ENCODE data around the gene MAD1L1. TPM values are rescaled to one million over a fixed set of nuclear protein-coding genes. Genes with fewer than 3 reads are reported as not detected.
"Not testable (repeated sequence)": the region's sequence is repeated elsewhere in the genome, so short reads cannot be mapped to it uniquely, and the experiment has no call there.

MAD1L1 gene
- total RNA-seq, 1 donor from 2014 or later = 55.0 TPM

DNA sequence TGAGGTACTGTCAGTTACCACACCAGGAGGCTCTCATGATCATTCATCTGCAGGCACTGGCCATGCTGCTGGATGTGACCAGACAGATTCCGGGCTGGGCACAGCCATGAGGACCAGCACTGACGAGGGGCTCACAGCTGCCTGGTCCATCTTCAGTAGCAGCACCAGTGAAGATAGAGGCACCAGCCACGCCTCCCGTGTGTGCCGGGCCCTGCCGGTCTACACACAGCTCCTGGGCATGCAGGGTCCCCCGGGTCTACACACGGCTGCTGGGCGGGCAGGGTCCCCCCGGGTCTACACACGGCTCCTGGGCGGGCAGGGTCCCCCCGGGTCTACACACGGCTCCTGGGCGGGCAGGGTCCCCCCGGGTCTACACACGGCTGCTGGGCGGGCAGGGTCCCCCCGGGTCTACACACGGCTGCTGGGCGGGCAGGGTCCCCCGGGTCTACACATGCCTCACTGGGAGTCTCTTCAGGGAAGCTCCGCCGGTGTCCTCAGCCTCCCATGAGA lies 236.8 kb downstream of the MAD1L1 start:
- H3K27ac Mint-ChIP-seq; H3K4me3 Mint-ChIP-seq (ENCODE audit: low read depth); DNase-seq (ENCODE audit: low spot score); H3K36me3 Mint-ChIP-seq (ENCODE audit: low read depth); H3K4me1 Mint-ChIP-seq (ENCODE audit: low read depth); H3K9me3 Mint-ChIP-seq; H3K27me3 Mint-ChIP-seq (ENCODE audit: low read depth); intact Hi-C loops (cut with micrococcal nuclease): not testable (repeated sequence)

GRCh38 chr7:1995426-1995825 lies 237.3 kb downstream of the MAD1L1 start:
- no peaks in the 10 kb centered on the region for H3K9me3 Mint-ChIP-seq
- H3K36me3 Mint-ChIP-seq (ENCODE audit: low read depth) = no peaks in the 10 kb centered on the region
- H3K27ac Mint-ChIP-seq = no peak overlapping the region
- H3K27me3 Mint-ChIP-seq (ENCODE audit: low read depth) = no peaks in the 10 kb centered on the region
- no peak for DNase-seq (ENCODE audit: low spot score)
- peaks cover 1% of the 10 kb centered on the region for H3K4me1 Mint-ChIP-seq (ENCODE audit: low read depth)
- H3K4me3 Mint-ChIP-seq (ENCODE audit: low read depth) = no peak overlapping the region
- intact Hi-C loops (cut with micrococcal nuclease) = no loop called here

DNA sequence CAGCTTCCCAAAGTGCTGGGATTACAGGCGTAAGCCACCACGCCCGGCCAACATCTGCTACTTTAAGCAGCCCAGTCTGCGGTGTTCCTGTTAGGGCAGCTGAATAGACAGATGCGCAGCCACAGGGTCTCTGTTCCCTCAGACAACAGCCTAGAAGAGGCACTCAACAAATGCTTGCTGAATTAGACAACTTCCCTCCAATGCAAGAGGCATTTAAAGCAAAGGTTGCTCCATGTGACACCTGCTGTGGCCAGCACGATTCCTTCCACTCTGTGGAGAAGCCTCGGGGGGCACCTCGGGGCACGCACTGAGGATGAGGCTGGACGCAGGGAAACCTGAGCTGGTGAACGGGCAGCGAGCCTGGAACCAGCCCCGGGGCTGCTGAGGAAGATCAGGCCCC lies 237.8 kb downstream of the MAD1L1 start:
- no peak for DNase-seq (ENCODE audit: low spot score)
- no peaks in the 10 kb centered on the region for H3K9me3 Mint-ChIP-seq
- intact Hi-C loops (cut with micrococcal nuclease) = no loop called here
- H3K4me1 Mint-ChIP-seq (ENCODE audit: low read depth) = peaks cover 1% of the 10 kb centered on the region
- no peak overlapping the region for H3K4me3 Mint-ChIP-seq (ENCODE audit: low read depth)
- H3K36me3 Mint-ChIP-seq (ENCODE audit: low read depth) = no peaks in the 10 kb centered on the region
- H3K27ac Mint-ChIP-seq = no peak overlapping the region
- H3K27me3 Mint-ChIP-seq (ENCODE audit: low read depth) = no peaks in the 10 kb centered on the region

DNA sequence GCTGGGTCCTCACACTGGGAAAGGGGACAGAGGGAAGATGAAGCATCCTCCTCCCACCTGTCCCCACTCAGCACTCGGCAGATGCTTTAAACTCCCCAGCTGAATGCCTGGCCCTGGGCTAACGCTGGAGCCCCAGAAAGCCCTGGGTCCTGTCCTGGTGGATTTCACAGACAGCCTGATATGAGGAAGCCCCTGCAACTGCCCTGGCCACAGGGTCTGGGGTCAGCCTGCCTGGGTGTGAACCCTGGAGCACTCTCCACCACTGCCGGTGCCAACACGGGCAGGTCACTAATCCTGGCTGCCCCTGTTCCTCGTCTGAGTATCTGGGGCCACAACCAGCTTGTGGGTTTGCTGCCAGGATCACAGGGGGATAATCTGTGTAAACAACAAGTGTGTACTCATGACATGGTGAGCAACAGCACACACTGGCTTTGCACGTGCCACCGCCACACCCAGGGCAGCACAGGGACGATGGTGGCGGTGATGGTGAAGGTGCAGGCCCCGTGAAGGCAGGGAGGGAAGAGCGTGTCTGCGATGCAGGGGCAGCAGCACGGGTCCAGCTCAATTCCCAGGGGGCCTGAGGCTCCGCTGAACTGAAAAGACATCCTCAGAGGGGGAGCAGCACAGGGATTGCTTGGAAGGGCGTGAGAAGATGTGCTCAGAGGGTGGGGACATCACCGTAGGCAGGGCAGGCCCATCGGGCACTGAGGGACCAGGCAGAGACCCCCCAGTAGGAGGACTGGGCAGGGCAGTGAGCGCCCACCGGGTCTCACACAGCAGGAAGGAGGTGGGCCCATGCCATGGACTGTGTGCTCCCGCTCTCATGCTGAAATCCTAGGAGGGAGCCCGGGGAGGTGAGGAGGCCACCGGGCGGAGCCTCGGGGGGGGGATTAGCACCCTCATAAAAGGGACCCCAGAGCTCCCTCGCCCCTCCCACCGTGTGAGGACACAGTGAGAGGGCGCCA lies 238.7 kb downstream of the MAD1L1 start:
- intact Hi-C loops (cut with micrococcal nuclease) = no loop called here
- H3K27ac Mint-ChIP-seq = no peak overlapping the region
- H3K9me3 Mint-ChIP-seq = no peaks in the 10 kb centered on the region
- peaks cover 1% of the 10 kb centered on the region for H3K4me1 Mint-ChIP-seq (ENCODE audit: low read depth)
- no peaks in the 10 kb centered on the region for H3K36me3 Mint-ChIP-seq (ENCODE audit: low read depth)
- no peaks in the 10 kb centered on the region for H3K27me3 Mint-ChIP-seq (ENCODE audit: low read depth)
- H3K4me3 Mint-ChIP-seq (ENCODE audit: low read depth) = no peak overlapping the region
- no peak for DNase-seq (ENCODE audit: low spot score)

GRCh38 chr7:1993031-1993695 lies 239.6 kb downstream of the MAD1L1 start:
- DNase-seq (ENCODE audit: low spot score) = no peak

GRCh38 chr7:1992554-1992953 lies 240.2 kb downstream of the MAD1L1 start:
- no peak for DNase-seq (ENCODE audit: low spot score)
- Mint-ChIP-seq H3K27ac (no peak overlapping the region), H3K36me3 (ENCODE audit: low read depth) (no peaks in the 10 kb centered on the region), H3K9me3 (no peaks in the 10 kb centered on the region), H3K4me1 (ENCODE audit: low read depth) (peaks cover 5% of the 10 kb centered on the region), H3K4me3 (ENCODE audit: low read depth) (no peak overlapping the region), H3K27me3 (ENCODE audit: low read depth) (no peaks in the 10 kb centered on the region)
- intact Hi-C loops (cut with micrococcal nuclease) = no loop called here

More at GRCh38 chr7:1993031-1993695, 239.6 kb downstream of the MAD1L1 start:
- Mint-ChIP-seq H3K36me3 (ENCODE audit: low read depth) (no peaks in the 10 kb centered on the region), H3K27ac (no peak overlapping the region), H3K9me3 (no peaks in the 10 kb centered on the region), H3K4me3 (ENCODE audit: low read depth) (no peak overlapping the region), H3K4me1 (ENCODE audit: low read depth) (peaks cover 1% of the 10 kb centered on the region), H3K27me3 (ENCODE audit: low read depth) (no peaks in the 10 kb centered on the region)
- intact Hi-C loops (cut with micrococcal nuclease) = no loop called here

DNA sequence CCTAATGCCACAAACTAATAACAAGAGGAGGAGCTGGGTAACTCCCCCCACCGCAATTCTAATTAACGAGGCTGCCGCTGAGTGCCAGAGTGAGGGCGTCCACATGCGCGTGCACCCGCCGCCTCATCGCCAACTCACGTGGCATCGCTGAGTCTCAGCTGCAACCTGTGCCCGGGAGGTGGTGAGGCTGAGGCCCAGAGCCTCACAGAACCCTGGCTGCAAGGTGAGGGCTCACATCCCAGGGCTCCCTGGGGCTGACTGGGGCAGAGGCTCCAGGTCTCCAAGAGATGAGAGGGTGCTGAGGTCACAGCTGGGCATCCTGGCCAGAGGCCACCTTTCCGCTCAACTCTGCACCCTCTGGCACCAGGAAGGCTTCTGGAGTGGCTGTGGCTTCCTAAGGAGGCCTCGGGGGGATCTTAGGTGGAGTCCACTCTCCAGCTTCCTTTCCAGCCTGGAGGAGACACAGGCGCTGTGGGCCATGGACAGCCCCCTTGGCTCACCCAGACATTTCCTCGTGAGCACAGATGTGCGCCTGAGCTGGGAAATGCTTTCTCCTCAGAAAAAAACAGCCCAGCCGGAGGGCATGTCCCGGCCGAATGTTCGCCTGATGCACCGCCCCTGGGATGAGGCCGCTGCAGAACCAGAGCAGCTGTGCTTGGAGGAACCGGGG lies 242.6 kb downstream of the MAD1L1 start:
- intact Hi-C loops (cut with micrococcal nuclease) = no loop called here
- H3K36me3 Mint-ChIP-seq (ENCODE audit: low read depth) = peaks cover 10% of the 10 kb centered on the region
- H3K27ac Mint-ChIP-seq = no peak overlapping the region

DNA sequence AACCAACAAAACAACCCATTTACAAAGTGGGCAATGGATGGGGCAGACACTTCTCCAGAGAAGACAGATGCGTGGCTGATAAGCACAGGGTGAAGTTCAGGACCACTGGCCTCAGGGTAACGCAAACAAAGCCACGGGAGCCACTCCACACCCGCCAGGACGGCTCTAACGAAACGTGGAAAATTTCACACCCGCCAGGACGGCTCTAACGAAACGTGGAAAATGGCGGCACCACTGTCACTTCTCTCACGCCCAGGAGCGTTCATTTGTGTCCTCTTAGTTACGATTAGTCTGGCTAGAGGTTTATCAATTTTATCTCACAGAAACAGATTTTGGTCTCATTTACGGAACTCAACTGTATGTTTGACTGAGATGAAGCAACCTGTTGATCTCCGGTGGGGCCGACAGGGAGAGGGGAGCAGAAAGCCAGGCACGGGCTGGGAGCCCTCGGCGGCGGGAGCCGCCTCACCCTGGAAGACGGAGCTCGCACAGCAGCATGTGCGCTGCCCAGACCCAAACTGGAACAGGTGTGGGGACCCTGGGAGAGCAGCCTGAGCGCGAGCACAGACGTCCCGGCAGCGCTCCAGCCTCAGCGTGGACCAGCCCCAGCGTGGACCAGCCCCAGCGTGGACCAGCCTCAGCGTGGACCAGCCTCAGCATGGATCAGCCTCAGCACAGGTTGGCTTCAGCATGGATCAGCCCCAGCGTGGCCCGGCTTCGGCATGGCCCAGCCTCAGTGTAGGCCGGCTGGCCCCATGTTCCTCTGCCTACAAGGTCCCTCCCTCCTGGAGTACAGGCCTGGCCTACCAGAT lies 243.5 kb downstream of the MAD1L1 start:
- no peak for DNase-seq (ENCODE audit: low spot score)
- intact Hi-C loops (cut with micrococcal nuclease) = no loop called here
- H3K36me3 Mint-ChIP-seq (ENCODE audit: low read depth) = peaks cover 14% of the 10 kb centered on the region
- H3K9me3 Mint-ChIP-seq = no peaks in the 10 kb centered on the region
- no peak overlapping the region for H3K4me3 Mint-ChIP-seq (ENCODE audit: low read depth)
- H3K27ac Mint-ChIP-seq = no peak overlapping the region
- peaks cover 18% of the 10 kb centered on the region for H3K4me1 Mint-ChIP-seq (ENCODE audit: low read depth)
- H3K27me3 Mint-ChIP-seq (ENCODE audit: low read depth) = peaks cover 4% of the 10 kb centered on the region

More for the DNA sequence above, 242.6 kb downstream of the MAD1L1 start:
- DNase-seq (ENCODE audit: low spot score) = no peak
- Mint-ChIP-seq H3K27me3 (ENCODE audit: low read depth) (no peaks in the 10 kb centered on the region), H3K4me1 (ENCODE audit: low read depth) (peaks cover 18% of the 10 kb centered on the region), H3K4me3 (ENCODE audit: low read depth) (no peak overlapping the region), H3K9me3 (no peaks in the 10 kb centered on the region)

GRCh38 chr7:1988533-1988930 lies 244.2 kb downstream of the MAD1L1 start:
- Mint-ChIP-seq H3K4me3 (ENCODE audit: low read depth) (no peak overlapping the region), H3K9me3 (no peaks in the 10 kb centered on the region), H3K27me3 (ENCODE audit: low read depth) (peaks cover 4% of the 10 kb centered on the region), H3K4me1 (ENCODE audit: low read depth) (peaks cover 18% of the 10 kb centered on the region), H3K27ac (no peak overlapping the region), H3K36me3 (ENCODE audit: low read depth) (peaks cover 14% of the 10 kb centered on the region)
- intact Hi-C loops (cut with micrococcal nuclease) = no loop called here
- DNase-seq (ENCODE audit: low spot score) = no peak

GRCh38 chr7:1987591-1988532 lies 244.9 kb downstream of the MAD1L1 start:
- Mint-ChIP-seq H3K4me1 (ENCODE audit: low read depth) (peaks cover 17% of the 10 kb centered on the region), H3K4me3 (ENCODE audit: low read depth) (no peak overlapping the region), H3K27ac (peak overlapping the region; percentile 62), H3K36me3 (ENCODE audit: low read depth) (peaks cover 14% of the 10 kb centered on the region), H3K27me3 (ENCODE audit: low read depth) (peaks cover 4% of the 10 kb centered on the region), H3K9me3 (no peaks in the 10 kb centered on the region)
- intact Hi-C loops (cut with micrococcal nuclease) = no loop called here
- DNase-seq (ENCODE audit: low spot score) = no peak

DNA sequence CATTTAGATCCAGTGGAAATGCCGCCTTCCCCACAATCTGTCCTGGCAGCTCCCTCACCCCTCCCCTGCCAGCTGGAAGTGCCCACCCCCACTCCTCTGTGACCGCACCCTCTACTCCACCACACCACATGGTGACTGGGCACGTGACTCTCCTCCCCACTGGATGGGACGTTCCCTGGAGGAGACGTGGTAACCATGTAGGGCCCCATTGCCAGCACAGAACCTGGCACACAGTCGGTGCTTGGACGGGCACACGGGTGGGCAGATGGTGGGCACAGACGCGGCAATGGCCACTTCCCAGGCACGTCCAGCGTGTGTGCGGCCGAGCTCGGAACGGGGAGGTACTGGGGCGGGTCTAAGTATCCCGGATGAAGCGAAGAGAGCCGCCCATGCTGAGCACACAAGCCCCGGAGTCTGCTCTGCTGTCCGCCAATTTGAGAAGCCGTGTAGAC lies 245.6 kb downstream of the MAD1L1 start:
- no peak for DNase-seq (ENCODE audit: low spot score)
- Mint-ChIP-seq H3K27me3 (ENCODE audit: low read depth) (peaks cover 4% of the 10 kb centered on the region), H3K36me3 (ENCODE audit: low read depth) (peaks cover 14% of the 10 kb centered on the region), H3K9me3 (no peaks in the 10 kb centered on the region), H3K27ac (peak overlapping the region; percentile 82), H3K4me3 (ENCODE audit: low read depth) (no peak overlapping the region), H3K4me1 (ENCODE audit: low read depth) (peaks cover 17% of the 10 kb centered on the region)
- intact Hi-C loops (cut with micrococcal nuclease) = no loop called here

Measured in activated T-helper 2 cell treated with anti-CD3 and anti-CD28 coated beads, Interferon-gamma antibody, Interleukin-2, Interleukin-4, amounts not matched to agents 10 μg/mL and 5 μg/mL and 100 μg/mL, durations not matched to agents 14 hours and 24 hours and 36 hours (primary cell).